Left renal pelvis (tissue), 4 donors: Measurements from ENCODE around the gene ABO. TPM values are rescaled to one million over a fixed set of nuclear protein-coding genes. Genes with fewer than 3 reads are reported as not detected.
"Not testable (repeated sequence)": the region's sequence is repeated elsewhere in the genome, so short reads cannot be mapped to it uniquely, and the experiment has no call there.

Experiments used
- DNase-seq, 4 donors: peaks; one replicate each; pipeline ENCODE4 v3.0.0-alpha.2; 2013; ENCODE audit warnings: low read depth in 4 of 4, low spot score in 3 of 4
- polyA plus RNA-seq, 4 donors: library from polyadenylated mRNA; unstranded; fragments of 120-200 nt; gene quantifications; one replicate each; pipeline ENCODE4 v1.2.1, GENCODE V29; 2013; ENCODE audit not compliant: insufficient read length in 4 of 4

ABO gene
- polyA plus RNA-seq, 4 donors = 3.0 to 29.2 (median 15.2) TPM

GRCh38 chr9:133228474-133229193 lies 46.4 kb downstream of the ABO start:
- not testable (repeated sequence) for DNase-seq

GRCh38 chr9:133227996-133228395 lies 47.0 kb downstream of the ABO start:
- DNase-seq = not testable (repeated sequence)

GRCh38 chr9:133227242-133227860 lies 47.6 kb downstream of the ABO start:
- no peak for DNase-seq

- no peak for DNase-seq
Measured at GRCh38 chr9:133226219-133227171, 48.5 kb downstream of the ABO start.

GRCh38 chr9:133225171-133226011 lies 49.6 kb downstream of the ABO start:
- DNase-seq = no peak

GRCh38 chr9:133224762-133225161 lies 50.2 kb downstream of the ABO start:
- DNase-seq = no peak

- DNase-seq = not testable (repeated sequence)
Measured at GRCh38 chr9:133223159-133223756, 51.7 kb downstream of the ABO start.

GRCh38 chr9:133221994-133222393 lies 53.0 kb downstream of the ABO start:
- not testable (repeated sequence) for DNase-seq

GRCh38 chr9:133221177-133221809 lies 53.7 kb downstream of the ABO start:
- DNase-seq = no peak

- not testable (repeated sequence) for DNase-seq
Measured at GRCh38 chr9:133218049-133218975, 56.7 kb downstream of the ABO start.

- not testable (repeated sequence) for DNase-seq
Measured at GRCh38 chr9:133217333-133217988, 57.5 kb downstream of the ABO start.

GRCh38 chr9:133214276-133214675 lies 60.7 kb downstream of the ABO start:
- not testable (repeated sequence) for DNase-seq

- no peak for DNase-seq
Measured at GRCh38 chr9:133210609-133211008, 64.4 kb downstream of the ABO start.

GRCh38 chr9:133210202-133210532 lies 64.8 kb downstream of the ABO start:
- DNase-seq = no peak

- not testable (repeated sequence) for DNase-seq
Measured at GRCh38 chr9:133209327-133210201, 65.4 kb downstream of the ABO start.

GRCh38 chr9:133208880-133209300 lies 66.1 kb downstream of the ABO start, which contains the start of gene OBP2B:
TSS of gene OBP2B (minus strand) at chr9:133209250. CDS start at chr9:133209199, 51 bp downstream.
- DNase-seq = not testable (repeated sequence)
